Measurements from ENCODE around the gene TSR1. TPM values are rescaled to one million over a fixed set of nuclear protein-coding genes. Genes with fewer than 3 reads are reported as not detected.

Gene TSR1
- total RNA-seq, 2 donors from 2014 or later, result 55.9 to 73.4 TPM

- peak overlapping the region; percentile 9 to 77 for H3K27ac Mint-ChIP-seq
- no peaks in the 10 kb centered on the region for H3K36me3 Mint-ChIP-seq
These were observed 35.2 kb upstream of the TSR1 start for GRCh38 chr17:2371183-2372130.

DNA sequence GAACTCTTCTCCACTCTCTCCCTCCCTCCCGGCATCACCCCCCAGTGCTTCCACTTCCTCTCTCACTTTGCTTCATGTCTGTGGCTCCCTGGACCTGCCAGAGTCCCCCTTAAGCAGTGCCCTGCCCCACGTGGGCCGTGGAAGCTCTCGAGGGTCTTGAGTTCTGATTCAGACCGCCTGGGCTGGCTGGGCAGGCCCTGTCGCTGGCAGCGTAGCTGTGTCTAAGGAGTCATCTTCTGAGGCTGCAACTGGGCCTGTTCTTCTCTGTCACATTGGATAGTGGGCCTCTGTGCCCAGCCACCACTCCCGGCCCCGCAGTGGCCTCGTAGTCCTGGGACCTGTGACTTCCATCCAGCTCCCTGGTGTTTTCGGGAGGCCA, 33.9 kb upstream of the TSR1 start:
- Mint-ChIP-seq H3K36me3 (no peaks in the 10 kb centered on the region), H3K27ac (no peak overlapping the region), H3K9me3 (no peaks in the 10 kb centered on the region)
- ATAC-seq (peak in 1 of 2 donors; percentile 8), DNase-seq (ENCODE audit: low spot score in 2 of 2) (no peak)

More at GRCh38 chr17:2371183-2372130, 35.2 kb upstream of the TSR1 start:
- DNase-seq (ENCODE audit: low spot score in 2 of 2), result no peak
- H3K9me3 Mint-ChIP-seq, result no peaks in the 10 kb centered on the region
- ATAC-seq, result no peak

DNA sequence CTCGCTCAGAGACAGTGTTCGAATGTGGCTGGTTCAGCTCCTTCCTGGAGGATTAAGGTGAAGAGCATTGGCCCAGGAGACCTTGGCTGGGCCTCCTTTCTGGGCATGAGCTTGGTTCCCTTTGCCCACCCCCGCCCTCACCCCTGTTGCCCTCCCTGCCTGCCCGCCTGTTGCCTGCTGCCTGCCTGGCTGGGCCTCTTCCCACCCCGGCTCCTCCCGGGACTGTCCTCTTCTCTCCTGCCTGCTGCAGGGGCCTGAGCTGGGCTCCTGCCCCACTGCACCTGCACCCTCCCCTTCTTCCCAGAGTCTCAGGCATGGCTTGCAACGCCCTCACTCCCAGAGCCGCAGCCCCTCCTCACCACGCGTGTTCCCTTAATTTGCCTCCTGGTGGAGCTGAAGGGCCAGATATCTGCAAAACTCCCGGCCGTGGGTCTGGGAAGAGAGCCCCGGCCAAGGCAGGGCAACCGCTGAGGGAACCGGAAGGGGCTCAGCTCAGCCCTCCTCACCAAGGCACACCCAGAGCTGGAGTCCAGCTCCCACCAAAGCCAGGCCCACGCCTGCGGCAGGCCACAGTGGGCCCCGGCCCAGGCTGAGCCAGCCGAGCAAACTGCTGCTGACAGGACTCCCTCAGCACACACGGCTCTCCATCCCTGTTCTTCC, 33.4 kb upstream of the TSR1 start:
- no peak for DNase-seq (ENCODE audit: low spot score in 2 of 2)
- Mint-ChIP-seq H3K36me3 (no peaks in the 10 kb centered on the region), H3K27ac (no peak overlapping the region), H3K9me3 (no peaks in the 10 kb centered on the region)
- no peak for ATAC-seq

DNA sequence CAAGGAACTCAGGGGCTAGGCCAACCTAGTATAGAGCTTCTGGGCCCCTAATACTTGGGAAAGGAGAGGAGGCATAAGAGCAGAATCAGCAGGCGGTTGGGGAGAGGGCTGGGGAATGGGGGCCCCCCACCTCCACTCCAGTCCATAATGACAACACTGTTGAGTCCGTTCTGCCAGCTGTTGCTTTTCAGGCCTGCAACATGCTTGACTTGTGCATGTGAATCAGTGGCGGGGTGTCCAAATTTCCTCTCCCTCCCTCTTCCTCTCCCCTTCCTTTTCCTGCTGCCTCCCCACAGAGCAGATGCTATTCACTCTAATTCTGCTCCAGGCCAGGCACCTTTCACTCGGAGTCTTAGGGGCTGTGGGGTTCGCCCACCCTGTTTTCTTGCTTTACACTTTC, 32.8 kb upstream of the TSR1 start:
- Mint-ChIP-seq H3K9me3 (no peaks in the 10 kb centered on the region), H3K36me3 (no peaks in the 10 kb centered on the region), H3K27ac (peak overlapping the region in 1 of 2 donors; percentile 74)
- no peak for DNase-seq (ENCODE audit: low spot score in 2 of 2)
- no peak for ATAC-seq

DNA sequence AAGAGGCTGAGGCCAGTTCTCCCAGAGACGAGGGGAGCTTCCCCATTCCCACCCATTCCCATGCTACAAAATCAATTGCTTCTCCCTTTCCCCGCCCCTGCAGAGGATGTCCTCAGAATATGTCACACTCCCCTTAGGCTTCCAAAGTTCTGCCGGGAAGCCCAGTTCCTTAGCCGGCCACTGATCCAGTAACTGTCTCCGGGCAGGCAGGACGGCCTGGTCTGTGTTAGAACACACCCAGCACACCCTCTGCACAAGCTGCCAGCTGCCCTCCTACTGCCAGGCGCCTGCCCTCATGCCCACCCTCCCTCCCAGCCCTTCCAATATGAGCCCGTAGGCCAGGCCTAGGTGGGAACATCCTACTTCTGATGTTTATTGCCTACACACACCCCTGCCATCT, 32.1 kb upstream of the TSR1 start:
- DNase-seq (ENCODE audit: low spot score in 2 of 2), result no peak
- Mint-ChIP-seq H3K27ac (no peak overlapping the region), H3K9me3 (no peaks in the 10 kb centered on the region), H3K36me3 (no peaks in the 10 kb centered on the region)
- no peak for ATAC-seq

DNA sequence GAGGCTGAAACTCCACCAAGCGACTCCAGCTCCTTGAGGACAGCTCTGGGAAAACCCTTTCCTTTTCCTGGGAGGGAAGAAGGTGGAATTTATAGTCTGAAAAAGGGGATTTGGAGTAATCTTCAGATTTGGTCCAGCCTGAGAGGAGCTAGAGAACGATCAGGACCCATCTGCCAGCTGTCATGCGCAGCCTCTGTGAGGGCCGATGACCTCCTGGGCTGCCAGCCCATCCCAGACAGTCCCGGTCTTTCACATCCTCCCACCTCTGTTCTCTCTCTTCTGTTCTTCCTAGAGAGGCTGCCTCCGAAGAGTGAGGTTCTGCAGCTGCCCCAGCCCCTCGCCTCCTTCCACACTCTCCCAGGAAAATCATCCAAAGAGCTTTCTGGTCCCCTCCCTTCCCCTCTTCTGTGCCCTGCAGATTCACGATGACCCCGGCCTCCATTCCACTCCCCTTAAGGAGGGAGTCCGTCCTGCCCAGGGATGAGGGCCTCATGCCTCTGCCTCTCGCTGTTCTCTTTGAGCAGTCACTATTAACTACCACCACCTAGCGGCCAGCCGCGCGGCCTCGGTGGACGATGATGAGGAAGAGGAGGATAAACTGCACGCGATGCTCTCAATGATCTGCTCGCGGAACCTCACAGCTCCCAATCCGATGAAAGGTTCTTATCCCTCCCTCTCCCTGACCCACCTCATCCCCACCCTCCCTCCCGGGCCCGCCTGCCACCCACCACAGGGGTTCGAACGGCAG, 30.7 kb upstream of the TSR1 start:
- Mint-ChIP-seq H3K9me3 (no peaks in the 10 kb centered on the region), H3K36me3 (no peaks in the 10 kb centered on the region), H3K27ac (no peak overlapping the region)
- ATAC-seq (no peak), DNase-seq (ENCODE audit: low spot score in 2 of 2) (no peak)

GRCh38 chr17:2365132-2365531, 28.9 kb upstream of the TSR1 start:
- DNase-seq (ENCODE audit: low spot score in 2 of 2), result no peak
- ATAC-seq, result no peak
- H3K27ac Mint-ChIP-seq, result no peak overlapping the region
- no peaks in the 10 kb centered on the region for H3K36me3 Mint-ChIP-seq
- no peaks in the 10 kb centered on the region for H3K9me3 Mint-ChIP-seq

- ATAC-seq (no peak), DNase-seq (ENCODE audit: low spot score in 2 of 2) (no peak)
- Mint-ChIP-seq H3K9me3 (no peaks in the 10 kb centered on the region), H3K27ac (no peak overlapping the region), H3K36me3 (no peaks in the 10 kb centered on the region)
These were observed 28.5 kb upstream of the TSR1 start for GRCh38 chr17:2364763-2365116.

GRCh38 chr17:2363851-2364762, 27.9 kb upstream of the TSR1 start:
- no peaks in the 10 kb centered on the region for H3K36me3 Mint-ChIP-seq
- no peak overlapping the region for H3K27ac Mint-ChIP-seq
- no peak for ATAC-seq
- no peaks in the 10 kb centered on the region for H3K9me3 Mint-ChIP-seq
- DNase-seq (ENCODE audit: low spot score in 2 of 2), result no peak

- DNase-seq (ENCODE audit: low spot score in 2 of 2), result no peak
- no peak for ATAC-seq
- H3K9me3 Mint-ChIP-seq, result no peaks in the 10 kb centered on the region
- H3K27ac Mint-ChIP-seq, result no peak overlapping the region
- H3K36me3 Mint-ChIP-seq, result no peaks in the 10 kb centered on the region
These were observed 27.1 kb upstream of the TSR1 start for GRCh38 chr17:2363318-2363717.

DNA sequence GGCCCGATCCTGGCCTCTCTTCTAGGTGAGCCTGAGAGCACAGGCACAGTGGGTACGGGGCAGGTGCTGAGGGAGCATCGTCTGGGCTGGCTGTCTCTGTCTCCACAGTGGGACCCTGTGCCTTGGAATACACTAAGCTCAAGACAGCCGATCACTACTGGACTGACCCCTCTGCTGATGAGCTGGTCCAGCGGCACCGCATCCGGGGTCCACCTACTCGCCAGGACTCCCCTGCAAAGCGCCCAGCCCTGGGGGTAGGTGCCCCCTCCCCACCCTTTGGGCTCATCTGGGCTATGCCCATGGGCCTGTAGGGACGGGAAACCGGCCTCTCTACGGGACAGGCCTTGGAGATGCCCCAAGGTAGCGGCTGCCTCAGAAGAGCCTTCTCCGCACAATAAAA, 26.6 kb upstream of the TSR1 start:
- no peaks in the 10 kb centered on the region for H3K36me3 Mint-ChIP-seq
- ATAC-seq (no peak), DNase-seq (ENCODE audit: low spot score in 2 of 2) (no peak)
- H3K9me3 Mint-ChIP-seq, result no peaks in the 10 kb centered on the region
- H3K27ac Mint-ChIP-seq, result peak overlapping the region in 1 of 2 donors; percentile 56

DNA sequence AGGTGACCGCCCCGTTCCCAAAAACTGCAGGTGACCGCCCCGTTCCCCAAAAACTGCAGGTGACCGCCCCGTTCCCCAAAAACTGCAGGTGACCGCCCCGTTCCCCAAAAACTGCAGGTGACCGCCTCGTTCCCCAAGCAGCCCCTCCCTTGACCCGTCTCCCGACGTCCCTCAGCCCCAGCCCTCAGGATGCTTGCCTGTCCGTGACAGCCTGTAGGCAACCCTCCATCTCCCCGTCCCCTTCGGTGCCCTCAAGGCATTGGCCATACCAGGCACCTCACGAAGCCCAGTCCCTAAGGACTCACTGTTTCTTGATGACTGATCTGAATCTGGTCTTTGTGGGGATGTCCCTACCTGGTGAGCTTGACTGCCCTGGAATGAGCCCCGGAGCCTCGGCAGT, 26.2 kb upstream of the TSR1 start:
- H3K9me3 Mint-ChIP-seq, result no peaks in the 10 kb centered on the region
- DNase-seq (ENCODE audit: low spot score in 2 of 2) (no peak), ATAC-seq (no peak)
- no peaks in the 10 kb centered on the region for H3K36me3 Mint-ChIP-seq
- peak overlapping the region in 1 of 2 donors; percentile 56 for H3K27ac Mint-ChIP-seq

DNA sequence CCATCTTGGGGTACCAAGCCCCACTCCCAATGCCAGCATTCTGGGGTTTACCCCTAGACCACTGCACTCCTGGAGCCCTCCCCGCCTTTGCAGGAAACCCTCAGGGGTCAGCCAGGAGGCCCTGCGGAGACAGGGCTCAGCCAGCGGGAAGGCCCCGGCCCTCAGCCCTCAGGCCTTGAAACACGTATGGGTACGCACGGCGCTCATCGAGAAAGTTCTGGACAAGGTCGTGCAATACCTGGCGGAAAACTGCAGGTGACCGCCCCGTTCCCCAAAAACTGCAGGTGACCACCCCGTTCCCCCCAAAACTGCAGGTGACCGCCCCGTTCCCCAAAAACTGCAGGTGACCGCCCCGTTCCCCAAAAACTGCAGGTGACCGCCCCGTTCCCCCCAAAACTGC, 25.8 kb upstream of the TSR1 start:
- ATAC-seq (no peak), DNase-seq (ENCODE audit: low spot score in 2 of 2) (no peak)
- Mint-ChIP-seq H3K9me3 (no peaks in the 10 kb centered on the region), H3K27ac (no peak overlapping the region), H3K36me3 (no peaks in the 10 kb centered on the region)

DNA sequence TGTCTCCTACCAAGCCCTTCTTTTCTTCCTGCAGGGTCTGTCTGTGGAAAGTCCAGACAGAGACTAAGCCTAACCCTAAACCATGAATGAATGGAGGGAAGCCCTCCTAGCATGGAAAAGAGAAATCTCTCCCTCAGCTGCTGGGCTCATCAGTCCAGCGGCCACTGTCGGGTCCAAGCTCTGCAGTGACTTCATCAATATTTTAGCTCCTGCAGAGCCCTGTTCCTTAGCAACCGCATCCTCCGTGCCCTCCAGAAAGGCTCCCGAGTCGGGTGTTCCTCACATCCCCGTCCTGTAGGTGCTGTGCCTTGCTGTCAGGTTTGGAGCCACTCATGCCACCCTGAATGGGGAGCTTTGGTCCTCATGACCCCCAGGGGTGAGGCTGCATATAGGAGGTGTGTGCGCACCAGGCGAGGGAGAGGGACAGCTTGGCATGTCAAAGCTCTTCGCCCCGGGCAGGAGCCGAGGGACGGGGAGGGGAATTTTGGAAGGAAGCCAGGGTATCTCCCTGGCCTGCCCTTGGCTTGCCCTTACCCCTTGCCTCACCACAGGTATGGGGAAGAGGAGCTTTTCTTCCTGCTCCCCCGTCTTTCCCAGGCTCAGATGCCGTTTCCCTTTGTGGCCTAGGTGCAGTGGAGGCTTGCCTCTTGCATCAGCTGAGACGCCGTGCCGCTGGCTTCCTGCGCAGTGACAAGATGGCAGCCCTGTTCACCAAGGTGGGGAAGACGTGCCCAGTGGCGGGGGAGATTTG, 24.9 kb upstream of the TSR1 start:
- Mint-ChIP-seq H3K9me3 (no peaks in the 10 kb centered on the region), H3K27ac (peak overlapping the region in 1 of 2 donors; percentile 86)
- no peak for ATAC-seq

GRCh38 chr17:2357931-2358434, 21.7 kb upstream of the TSR1 start:
- H3K9me3 Mint-ChIP-seq, result no peaks in the 10 kb centered on the region
- DNase-seq (ENCODE audit: low spot score in 2 of 2) (no peak), ATAC-seq (no peak)
- no peaks in the 10 kb centered on the region for H3K36me3 Mint-ChIP-seq
- peak overlapping the region in 1 of 2 donors; percentile 22 for H3K27ac Mint-ChIP-seq

More for the DNA sequence above, 24.9 kb upstream of the TSR1 start:
- no peaks in the 10 kb centered on the region for H3K36me3 Mint-ChIP-seq
- DNase-seq (ENCODE audit: low spot score in 2 of 2), result no peak
